GM11168 (cell line): ENCODE measurements around the gene CD3G.
"Not testable (repeated sequence)": the region's sequence is repeated elsewhere in the genome, so short reads cannot be mapped to it uniquely, and the experiment has no call there.

Source experiments
- in situ Hi-C: fragments of 300-500 bp; cut with MboI; formaldehyde crosslinking; loops from one replicate; pipeline ENCODE4 v1.12.0; 2022; ENCODE audit warnings: low sequenced_read_pairs; ENCODE audit not compliant: unreplicated experiment

CD3G gene

GRCh38 chr11:118343981-118344515, at the start of gene CD3G:
CD3G (plus strand) TSS chr11:118344344; CDS start chr11:118344424, 80 bp downstream.
- in situ Hi-C loops = no loop called here

DNA sequence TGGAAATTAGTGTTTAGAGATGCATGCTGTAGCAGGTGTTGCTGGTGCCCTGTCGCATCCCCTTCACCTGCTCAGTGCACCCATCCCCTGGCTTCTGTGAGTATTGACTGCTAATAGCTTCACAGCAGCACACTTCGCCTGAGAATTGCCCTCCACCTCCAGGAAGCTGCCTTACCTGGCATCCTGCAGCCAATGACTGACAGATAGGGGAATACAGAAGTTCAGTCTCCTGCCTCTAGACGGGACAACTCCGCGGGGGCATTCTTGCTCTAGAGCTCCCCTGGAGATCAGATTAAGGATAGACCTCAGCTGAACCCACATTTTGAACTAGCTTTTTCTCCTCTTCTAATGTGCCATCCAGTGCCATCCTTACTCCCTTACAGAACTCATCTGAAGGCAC, 48.9 kb upstream of the CD3G start:
- in situ Hi-C loops = loop anchor here (10.0 kb wide), 1 partner anchor 90 kb away; no protein-coding TSS in a partner anchor

DNA sequence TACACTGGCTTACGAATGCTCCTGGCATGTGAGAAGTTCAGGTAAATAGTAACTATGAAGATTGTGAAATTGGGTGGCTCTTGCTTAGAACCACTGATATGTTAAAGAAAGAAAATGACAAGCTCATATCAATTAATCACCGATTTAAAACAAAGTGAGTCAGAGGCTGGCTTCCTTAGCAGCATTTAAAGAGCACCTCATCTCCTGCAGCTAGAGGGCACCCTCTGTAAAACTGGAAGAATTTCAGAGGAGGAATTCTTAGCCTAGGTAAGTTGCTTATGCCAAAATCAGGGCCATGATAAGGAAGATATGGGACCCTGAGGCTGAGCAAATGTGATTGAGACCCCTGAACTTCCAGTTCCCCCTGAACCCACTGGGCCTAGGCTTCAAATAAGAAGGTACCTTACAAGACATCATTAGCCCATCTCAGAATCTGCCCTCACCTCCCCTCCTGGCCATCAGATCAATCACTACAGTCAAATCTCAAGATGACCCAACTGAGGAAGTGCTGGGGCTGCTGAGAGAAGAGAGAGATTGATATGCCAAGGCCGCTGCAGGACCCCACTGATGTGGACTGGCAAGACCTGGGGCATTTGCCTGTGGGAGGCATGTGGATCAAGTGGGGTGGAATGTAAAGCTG, 48.2 kb upstream of the CD3G start:
- in situ Hi-C loops = loop anchor here (10.0 kb wide), 1 partner anchor 91 kb away; no protein-coding TSS in a partner anchor

DNA sequence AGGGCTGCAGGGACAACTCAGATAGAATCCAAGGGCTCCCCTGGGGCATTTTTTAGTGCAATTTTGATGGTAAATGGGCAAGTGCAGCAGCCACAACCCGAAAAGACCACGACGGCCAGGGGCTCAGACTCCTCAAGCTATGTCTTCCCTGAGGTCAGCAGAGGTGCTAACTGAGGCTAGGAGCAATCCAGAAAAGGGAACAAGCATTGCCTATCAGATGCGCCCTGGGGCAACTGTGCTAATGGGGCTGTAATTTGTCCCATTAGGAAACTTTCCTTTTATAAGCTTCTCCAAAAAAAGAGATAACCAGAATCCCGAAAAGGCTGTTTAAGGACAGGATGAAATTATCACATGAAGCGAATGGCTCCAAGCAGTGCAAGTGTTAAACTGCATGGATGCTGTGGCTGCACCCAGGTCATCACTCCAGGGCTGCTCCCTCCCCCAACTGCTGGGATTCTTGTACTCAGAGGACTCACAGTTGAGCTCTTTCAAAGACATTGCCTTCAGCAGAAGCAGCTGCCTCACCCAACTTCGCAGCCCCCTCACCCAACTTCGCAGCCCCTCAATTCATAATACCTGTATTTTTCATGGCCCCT, 42.4 kb upstream of the CD3G start:
- in situ Hi-C loops = no loop called here

GRCh38 chr11:118304227-118304567, 39.9 kb upstream of the CD3G start:
- in situ Hi-C loops = no loop called here

DNA sequence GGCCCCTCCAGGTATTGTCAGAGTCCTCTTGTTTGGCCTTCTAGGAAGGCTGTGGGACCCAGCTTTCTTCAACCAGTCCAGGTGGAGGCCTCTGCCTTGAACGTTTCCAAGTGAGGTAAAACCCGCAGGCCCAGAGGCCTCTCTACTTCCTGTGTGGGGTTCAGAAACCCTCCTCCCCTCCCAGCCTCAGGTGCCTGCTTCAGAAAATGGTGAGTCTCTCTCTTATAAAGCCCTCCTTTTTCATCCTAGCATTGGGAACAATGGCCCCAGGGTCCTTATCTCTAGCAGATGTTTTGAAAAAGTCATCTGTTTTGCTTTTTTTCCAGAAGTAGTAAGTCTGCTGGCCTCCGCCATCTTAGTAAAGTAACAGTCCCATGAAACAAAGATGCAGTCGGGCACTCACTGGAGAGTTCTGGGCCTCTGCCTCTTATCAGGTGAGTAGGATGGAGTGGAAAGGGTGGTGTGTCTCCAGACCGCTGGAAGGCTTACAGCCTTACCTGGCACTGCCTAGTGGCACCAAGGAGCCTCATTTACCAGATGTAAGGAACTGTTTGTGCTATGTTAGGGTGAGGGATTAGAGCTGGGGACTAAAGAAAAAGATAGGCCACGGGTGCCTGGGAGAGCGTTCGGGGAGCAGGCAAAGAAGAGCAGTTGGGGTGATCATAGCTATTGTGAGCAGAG, 39.4 kb upstream of the CD3G start, which contains the start of gene CD3E:
Gene CD3E, plus strand, starts transcription at position 163 of the 681 bp plus-strand sequence. Its CDS starts 223 bp downstream, at position 386.
- in situ Hi-C loops = no loop called here

DNA sequence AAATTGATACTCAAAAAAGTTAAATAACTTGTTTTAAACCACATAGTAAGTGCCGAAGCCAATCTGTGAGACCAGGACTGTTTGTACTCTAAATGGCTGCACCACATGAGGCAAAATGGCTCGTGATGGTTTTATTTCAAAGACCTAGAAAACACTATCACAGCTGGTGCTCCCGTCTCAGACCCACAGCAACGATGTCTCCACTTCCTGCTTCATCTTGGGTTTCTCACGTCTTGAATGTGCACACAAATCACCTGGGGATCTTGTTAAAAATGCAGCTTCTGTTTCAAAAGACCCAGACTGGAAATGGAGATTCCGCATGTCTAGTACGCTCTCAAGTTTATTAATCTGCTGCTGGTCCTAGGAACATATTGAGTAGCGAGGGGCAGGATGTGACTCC, 38.4 kb upstream of the CD3G start:
- in situ Hi-C loops = no loop called here

DNA sequence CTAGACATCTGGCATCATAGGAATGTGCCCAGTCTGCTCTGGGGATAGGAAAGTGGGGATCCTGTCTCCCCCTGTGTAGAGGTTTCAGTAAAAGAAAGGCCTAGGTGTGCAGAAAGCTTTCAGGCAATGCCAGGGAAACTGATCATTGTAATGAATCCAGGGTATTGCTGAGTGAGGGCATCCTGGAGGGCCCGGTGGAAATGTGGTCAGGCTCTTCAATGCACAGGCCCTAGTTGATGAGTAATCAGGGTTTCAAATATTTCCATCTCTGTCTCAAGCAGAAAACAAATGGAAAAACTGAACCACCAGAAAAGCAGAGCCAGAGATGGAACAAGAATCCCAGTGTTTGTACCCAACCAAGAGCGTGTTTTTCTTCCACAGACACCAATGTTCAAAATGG, 37.6 kb upstream of the CD3G start:
- in situ Hi-C loops = no loop called here

DNA sequence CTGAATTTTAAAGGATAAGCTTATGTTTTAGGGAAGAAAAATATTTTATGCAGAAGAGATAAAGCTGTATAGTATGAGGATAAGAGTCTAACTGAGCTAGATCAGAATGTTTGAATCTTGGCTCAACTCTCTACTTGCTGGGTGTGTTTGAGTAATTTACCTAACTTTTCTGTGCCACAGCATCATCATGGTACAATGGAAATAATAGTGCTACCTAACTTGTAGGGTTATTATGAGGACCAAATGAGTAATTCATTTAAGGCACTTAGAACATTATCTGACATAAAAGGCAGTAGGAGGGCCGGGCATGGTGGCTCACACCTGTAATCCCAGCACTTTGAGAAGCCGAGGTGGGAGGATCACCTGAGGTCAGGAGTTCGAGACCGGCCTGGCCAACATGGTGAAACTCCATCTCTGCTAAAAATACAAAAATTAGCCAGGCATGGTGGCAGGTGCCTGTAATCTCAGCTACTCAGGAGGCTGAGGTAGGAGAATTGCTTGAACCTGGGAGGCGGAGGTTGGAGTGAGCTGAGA, 35.1 kb upstream of the CD3G start:
- in situ Hi-C loops = not testable (repeated sequence)

DNA sequence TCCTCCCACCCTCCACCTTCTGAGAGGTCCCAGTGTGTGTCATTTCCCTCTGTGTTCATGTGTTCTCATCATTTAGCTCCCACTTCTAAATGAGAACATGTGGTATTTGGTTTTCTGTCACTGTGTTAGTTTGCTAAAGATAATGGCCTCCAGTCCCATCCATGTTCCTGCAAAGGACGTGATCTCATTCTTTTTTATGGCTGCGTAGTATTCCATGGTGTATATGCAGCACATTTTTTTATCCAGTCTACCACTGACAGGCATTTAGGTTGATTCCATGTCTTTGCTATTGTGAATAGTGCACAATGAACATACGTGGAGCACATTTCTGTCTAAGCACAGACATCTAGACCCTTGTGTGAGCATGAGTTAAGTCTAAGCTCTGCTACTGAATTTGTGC, 33.9 kb upstream of the CD3G start:
- in situ Hi-C loops = no loop called here

- in situ Hi-C loops = no loop called here
Observed at GRCh38 chr11:118310781-118311485, 33.2 kb upstream of the CD3G start.

GRCh38 chr11:118311518-118311917, 32.6 kb upstream of the CD3G start:
- in situ Hi-C loops = no loop called here

DNA sequence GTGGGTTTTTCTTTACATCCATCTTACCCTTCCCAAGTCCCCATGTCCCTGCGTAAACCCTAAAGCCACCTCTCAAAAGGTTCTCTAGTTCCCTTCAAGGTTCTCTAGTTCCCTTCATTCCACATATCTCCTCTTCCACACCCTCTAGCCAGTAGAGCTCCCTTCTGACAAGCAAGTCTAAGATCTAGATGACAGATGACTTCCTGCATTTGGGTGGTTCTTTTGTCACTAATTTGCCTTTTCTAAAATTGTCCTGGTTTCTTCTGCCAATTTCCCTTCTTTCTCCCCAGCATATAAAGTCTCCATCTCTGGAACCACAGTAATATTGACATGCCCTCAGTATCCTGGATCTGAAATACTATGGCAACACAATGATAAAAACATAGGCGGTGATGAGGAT, 31.8 kb upstream of the CD3G start:
- in situ Hi-C loops = no loop called here

- in situ Hi-C loops = no loop called here
Observed at GRCh38 chr11:118313242-118313641, 30.9 kb upstream of the CD3G start.

GRCh38 chr11:118314988-118315411, 29.1 kb upstream of the CD3G start:
- in situ Hi-C loops = no loop called here

GRCh38 chr11:118318124-118318523, 26.0 kb upstream of the CD3G start:
- in situ Hi-C loops = no loop called here

DNA sequence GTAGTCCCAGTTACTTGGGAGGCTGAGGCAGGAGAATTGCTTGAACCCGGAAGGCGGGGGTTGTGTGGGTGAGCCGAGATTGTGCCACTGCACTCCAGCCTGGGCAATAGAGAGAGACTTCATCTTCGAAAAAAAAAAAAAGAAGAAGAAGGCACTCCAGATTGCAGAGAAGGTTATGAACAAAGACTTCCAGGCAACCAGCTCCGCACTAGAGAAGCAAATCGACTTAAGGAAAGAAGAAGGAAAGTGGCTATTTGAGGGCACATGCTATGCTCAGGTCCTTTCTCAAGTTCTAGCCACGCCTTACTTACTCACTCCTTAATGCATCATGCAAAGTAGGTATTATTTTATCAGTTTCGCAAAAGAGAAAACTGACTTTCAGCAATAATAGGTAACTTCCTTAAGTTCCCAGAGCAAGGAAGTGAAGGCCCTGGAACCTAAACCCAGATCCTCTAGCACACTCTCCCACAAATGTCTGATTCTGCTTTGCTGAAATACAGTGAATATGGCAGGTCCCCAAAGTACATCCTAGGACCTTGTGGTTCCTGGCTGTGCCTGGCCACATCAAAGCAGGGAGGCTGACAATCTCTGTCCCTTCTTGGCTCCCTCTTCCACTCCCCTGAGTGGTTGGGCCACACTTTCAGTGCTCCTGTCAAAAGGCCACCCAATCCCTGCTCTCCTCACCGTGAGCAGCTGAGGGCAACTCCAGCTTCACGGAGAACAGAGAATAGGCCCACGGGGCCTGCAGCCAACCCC, 25.4 kb upstream of the CD3G start:
- in situ Hi-C loops = no loop called here

DNA sequence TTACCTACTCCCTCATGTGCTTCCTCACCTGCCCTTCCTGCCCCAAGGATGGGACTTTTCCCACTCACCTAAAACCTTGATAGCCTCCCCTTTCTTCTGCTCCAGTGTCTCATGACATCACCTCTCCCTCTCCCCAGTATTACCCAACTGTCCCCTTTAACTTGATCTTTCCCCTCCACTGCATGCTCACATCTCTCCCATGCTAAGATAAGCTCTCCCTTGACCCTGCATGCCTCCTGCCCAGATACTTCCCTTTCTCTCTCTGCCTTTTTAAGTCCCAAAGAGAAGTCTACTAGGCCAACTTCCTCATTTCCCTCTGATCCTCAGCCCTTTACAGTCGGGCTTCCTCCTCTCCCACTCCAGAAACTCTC, 24.8 kb upstream of the CD3G start:
- in situ Hi-C loops = no loop called here

DNA sequence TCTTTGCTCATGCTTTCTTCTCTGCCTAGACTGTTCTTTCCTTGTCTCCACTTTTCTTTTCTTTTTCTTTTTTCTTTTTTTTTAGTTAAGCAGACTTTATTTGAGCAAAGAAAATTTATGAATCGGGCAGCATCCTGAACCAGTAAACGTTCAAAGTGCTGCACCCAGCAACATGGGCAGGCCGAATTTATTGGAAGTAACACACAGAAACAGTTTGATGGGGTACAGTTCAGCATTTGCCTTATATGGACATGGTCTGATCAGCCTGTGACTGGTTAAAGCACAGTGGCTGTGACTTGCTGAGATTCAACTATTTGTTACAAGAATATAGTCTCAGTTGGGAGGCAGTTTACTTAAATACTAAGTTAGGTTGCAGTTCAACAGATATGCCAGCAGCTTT, 23.6 kb upstream of the CD3G start:
- in situ Hi-C loops = no loop called here
